A673 (cell line): ENCODE data around the gene RLN1. TPM values are rescaled to one million over a fixed set of nuclear protein-coding genes. Genes with fewer than 3 reads are reported as not detected.
"Not testable (repeated sequence)": the region's sequence is repeated elsewhere in the genome, so short reads cannot be mapped to it uniquely, and the experiment has no call there.

Source experiments
- BruUV-seq: library from RNA; stranded (reverse); fragments of 400-500 nt; replicated peaks from 2 replicates; lab custom pipeline; 2021; lab: Mats Ljungman, UMichigan
- CTCF ChIA-PET: fragments of 300-600 bp; sonication (Branson Sonifier 250); formaldehyde crosslinking; loops from one replicate; lab custom pipeline; 2022; ENCODE audit warnings: antibody characterized with exemption; lab: Charles Lee
- POLR2A ChIA-PET: fragments of 300-600 bp; sonication (Branson Sonifier 250); formaldehyde crosslinking; loops from one replicate; lab custom pipeline; 2022; ENCODE audit warnings: antibody characterized with exemption; ENCODE audit not compliant: low non-redundant PET; lab: Charles Lee
- DNase-seq: peaks from one replicate; pipeline ENCODE4 v3.0.0-alpha.2; 2015; ENCODE audit warnings: low spot score
- H3K27ac ChIP-seq: fragments of 200-600 bp; sonication (generic); 2 replicates; pipeline ENCODE4 v1.5.1; 2016; ENCODE audit warnings: mixed run types, low read depth, mild to moderate bottlenecking, mixed read lengths, antibody characterized with exemption, low read length; ENCODE audit not compliant: poor library complexity, severe bottlenecking
- H3K27me3 ChIP-seq: fragments of 200-600 bp; sonication (generic); replicated peaks from 2 replicates; pipeline ENCODE4 v1.6.1; 2017; ENCODE audit warnings: mixed run types, low read depth, mild to moderate bottlenecking, mixed read lengths, antibody characterized with exemption, low read length; ENCODE audit not compliant: insufficient read depth, poor library complexity
- H3K36me3 ChIP-seq: fragments of 200-600 bp; sonication (generic); 2 replicates; pipeline ENCODE4 v1.6.1; 2016; ENCODE audit warnings: mixed run types, mild to moderate bottlenecking, mixed read lengths, antibody characterized with exemption, low read length; ENCODE audit not compliant: insufficient read depth, poor library complexity, severe bottlenecking
- H3K4me1 ChIP-seq: fragments of 200-600 bp; sonication (generic); 2 replicates; pipeline ENCODE4 v1.6.1; 2017; ENCODE audit warnings: mixed run types, mild to moderate bottlenecking, mixed read lengths, antibody characterized with exemption, low read length; ENCODE audit not compliant: insufficient read depth, poor library complexity, severe bottlenecking
- H3K4me3 ChIP-seq: fragments of 200-600 bp; sonication (generic); 2 replicates; pipeline ENCODE4 v1.5.1; 2016; ENCODE audit warnings: low read depth, mixed run types, mild to moderate bottlenecking, mixed read lengths, low read length; ENCODE audit not compliant: poor library complexity, severe bottlenecking
- H3K9me3 ChIP-seq: fragments of 200-600 bp; sonication (generic); 2 replicates; pipeline ENCODE4 v1.6.1; 2016; ENCODE audit warnings: mixed run types, low read depth, mild to moderate bottlenecking, mixed read lengths, antibody characterized with exemption, low read length; ENCODE audit not compliant: poor library complexity, severe bottlenecking
- CTCF ChIP-seq: fragments of 300-800, 200-600 bp; sonication (generic); conservative IDR thresholded peaks from 2 replicates; pipeline ENCODE4 v1.5.1; 2017; ENCODE audit warnings: low read depth, mild to moderate bottlenecking, antibody characterized with exemption, low read length, moderate library complexity, mixed read lengths
- EZH2 ChIP-seq: fragments of 200-600 bp; sonication (generic); IDR thresholded peaks from 2 replicates; pipeline ENCODE4 v1.6.1; 2017; ENCODE audit warnings: borderline replicate concordance, low read depth, mild to moderate bottlenecking, mixed read lengths, antibody characterized with exemption, low read length; ENCODE audit not compliant: poor library complexity, severe bottlenecking
- intact Hi-C: fragments of 100-400 bp; cut with micrococcal nuclease; formaldehyde crosslinking; loops from one replicate; pipeline ENCODE4 v1.10.0; 2022; ENCODE audit not compliant: unreplicated experiment
- total RNA-seq: library from RNA; stranded (reverse); gene quantifications from 2 replicates; pipeline ENCODE4 v1.2.3, GENCODE V29; 2021

The RLN1 gene
- total RNA-seq, 1 experiment from 2014 or later = not detected

GRCh38 chr9:5305741-5306140 lies 33.9 kb downstream of the RLN1 start:
- TF ChIP-seq EZH2 (no peak), CTCF (no peak)
- intact Hi-C loops = no loop called here
- H3K36me3 ChIP-seq = no peaks in the 10 kb centered on the region
- no peaks in the 10 kb centered on the region for H3K9me3 ChIP-seq
- no peak overlapping the region for H3K4me3 ChIP-seq
- H3K27me3 ChIP-seq = peaks cover 7% of the 10 kb centered on the region
- H3K4me1 ChIP-seq = no peaks in the 10 kb centered on the region
- BruUV-seq = no TSS peak
- no peak overlapping the region for H3K27ac ChIP-seq
- no peak for DNase-seq
- ChIA-PET POLR2A (no interaction called here), CTCF (no interaction called here)

- H3K9me3 ChIP-seq, DNase-seq, H3K36me3 ChIP-seq, CTCF ChIA-PET, H3K4me1 ChIP-seq, H3K27ac ChIP-seq, BruUV-seq, intact Hi-C loops, H3K4me3 ChIP-seq, POLR2A ChIA-PET: not testable (repeated sequence)
- H3K27me3 ChIP-seq = peaks cover 12% of the 10 kb centered on the region
Measured at GRCh38 chr9:5303840-5304795, 35.6 kb downstream of the RLN1 start, which contains the start of gene RLN2. Gene RLN2 (minus strand): TSS chr9:5304716. CDS start chr9:5304580, 136 bp downstream.

- peaks cover 12% of the 10 kb centered on the region for H3K27me3 ChIP-seq
- DNase-seq = no peak
- no peaks in the 10 kb centered on the region for H3K36me3 ChIP-seq
- no peak overlapping the region for H3K27ac ChIP-seq
- BruUV-seq = no TSS peak
- intact Hi-C loops = no loop called here
- POLR2A ChIA-PET = no interaction called here
- no peaks in the 10 kb centered on the region for H3K9me3 ChIP-seq
- no peak for TF ChIP-seq EZH2
- TF ChIP-seq CTCF = no peak
- H3K4me3 ChIP-seq = no peak overlapping the region
- CTCF ChIA-PET = no interaction called here
- no peaks in the 10 kb centered on the region for H3K4me1 ChIP-seq
Measured at GRCh38 chr9:5301544-5301943, 38.1 kb downstream of the RLN1 start.

GRCh38 chr9:5292141-5292540 lies 47.5 kb downstream of the RLN1 start:
- Histone ChIP-seq H3K27me3 (no peaks in the 10 kb centered on the region), H3K36me3 (no peaks in the 10 kb centered on the region), H3K4me1 (no peaks in the 10 kb centered on the region), H3K4me3 (no peak overlapping the region), H3K27ac (no peak overlapping the region), H3K9me3 (no peaks in the 10 kb centered on the region)
- CTCF ChIA-PET = no interaction called here
- intact Hi-C loops = no loop called here
- POLR2A ChIA-PET = no interaction called here
- TF ChIP-seq EZH2 (no peak), CTCF (no peak)
- BruUV-seq = no TSS peak
- no peak for DNase-seq
